Naive thymus-derived CD8-positive, alpha-beta T cell (primary cell): ENCODE data around the gene MMRN2. TPM values are rescaled to one million over a fixed set of nuclear protein-coding genes. Genes with fewer than 3 reads are reported as not detected.

Source experiments
- ATAC-seq, 2 donors: fragments of 150-1000 bp; cut with Tn5 transposase in 1 of 2; sonication (Bioruptor Pico), chemical (Tn5 transposase) in 1 of 2; 1 replicate in 1 of 2; 2 replicates in 1 of 2; pipeline ENCODE4 v1.10.0; 2021; ENCODE audit warnings: mild to moderate bottlenecking in 2 of 2, moderate library complexity in 2 of 2
- POLR2A ChIA-PET: fragments of 350-600 bp; sonication (Branson Sonifier 250); formaldehyde crosslinking; loops from one replicate; lab custom pipeline; 2021; ENCODE audit warnings: antibody characterized with exemption; lab: Charles Lee
- DNase-seq, 10 donors: peaks; one replicate each; pipeline versions ENCODE4 v3.0.0 to v3.0.0-alpha.2; 2020 to 2022
- H3K27ac Mint-ChIP-seq, 10 donors: one replicate each; pipeline ENCODE4 v1.8.0; 2020 to 2022; ENCODE audit warnings: mild to moderate bottlenecking in 10 of 10, mixed read lengths in 10 of 10, moderate library complexity in 4 of 10, inconsistent platforms in 1 of 10
- H3K27me3 Mint-ChIP-seq, 5 donors: one replicate each; pipeline ENCODE4 v1.8.0; 2021 to 2022; ENCODE audit warnings: mixed read lengths in 5 of 5
- H3K36me3 Mint-ChIP-seq, 3 donors: one replicate each; pipeline ENCODE4 v1.8.0; 2020 to 2022; ENCODE audit warnings: mixed read lengths in 3 of 3, mild to moderate bottlenecking in 2 of 3, inconsistent platforms in 1 of 3
- H3K4me1 Mint-ChIP-seq, 4 donors: one replicate each; pipeline ENCODE4 v1.8.0; 2021 to 2022; ENCODE audit warnings: mixed read lengths in 4 of 4
- H3K4me3 Mint-ChIP-seq, 10 donors: one replicate each; pipeline ENCODE4 v1.8.0; 2020 to 2022; ENCODE audit warnings: mild to moderate bottlenecking in 10 of 10, mixed read lengths in 10 of 10, moderate library complexity in 6 of 10, inconsistent platforms in 1 of 10
- H3K9me3 Mint-ChIP-seq, 9 donors: one replicate each; pipeline ENCODE4 v1.8.0; 2020 to 2022; ENCODE audit warnings: mixed read lengths in 9 of 9, mild to moderate bottlenecking in 3 of 9, inconsistent platforms in 1 of 9, moderate library complexity in 1 of 9
- polyA plus RNA-seq, 3 donors: library from polyadenylated mRNA; unstranded; fragments of 300-500 nt; fragmentation: Illumina TruSeq; gene quantifications; one replicate each; pipeline ENCODE4 v1.2.3, GENCODE V29; 2021
- total RNA-seq, 8 experiments: library from RNA in 2 of 8; stranded (reverse) in 2 of 8; gene quantifications; one replicate each; pipeline ENCODE4 v1.2.3 and lab custom pipeline; 2021 to 2026

The MMRN2 gene
- total and polyA plus RNA-seq, 5 experiments from 2014 or later = 0.11 to 1.2 (median 0.74) TPM; not detected in 2

DNA sequence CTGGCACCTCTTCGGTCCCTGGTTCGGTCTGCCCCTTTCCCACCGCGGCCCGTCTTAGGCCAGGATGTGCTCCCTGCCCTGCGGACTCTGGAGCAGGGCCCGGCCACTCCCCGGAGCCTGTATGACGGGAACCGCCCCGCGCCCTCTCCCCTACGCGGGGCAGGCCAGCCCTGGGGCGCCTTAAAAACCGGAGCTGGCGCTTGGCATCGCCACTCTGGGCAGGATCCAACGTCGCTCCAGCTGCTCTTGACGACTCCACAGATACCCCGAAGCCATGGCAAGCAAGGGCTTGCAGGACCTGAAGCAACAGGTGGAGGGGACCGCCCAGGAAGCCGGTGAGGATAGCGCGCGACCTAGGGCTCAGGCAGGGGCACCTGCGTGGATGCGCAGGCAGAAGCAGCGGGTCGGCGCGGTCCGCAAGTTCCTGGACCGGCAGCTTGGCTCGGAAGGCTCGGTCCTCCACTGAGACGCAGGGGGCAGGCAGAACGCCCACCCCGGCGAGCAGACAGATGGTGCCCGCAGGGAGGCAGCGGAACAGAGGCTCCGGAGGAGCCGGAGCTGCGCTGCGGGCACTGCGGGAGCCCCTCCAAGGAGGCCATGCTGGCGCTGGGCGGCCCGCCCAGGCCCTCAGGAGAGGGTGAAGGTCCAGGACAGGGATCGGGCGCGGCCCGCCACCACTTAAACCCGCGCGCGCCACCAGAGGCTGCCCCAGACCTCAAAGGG is 11.0 kb upstream of the MMRN2 start, which contains the start of gene ADIRF:
Gene ADIRF (plus strand): TSS at position 212 of the 723 bp plus-strand sequence. CDS start 63 bp downstream, at position 275.
- Mint-ChIP-seq H3K9me3 (no peaks in the 10 kb centered on the region), H3K4me1 (peaks cover 19 to 68% (median 50%) of the 10 kb centered on the region in 4 donors), H3K27me3 (peaks cover 0 to 2% (median 0%) of the 10 kb centered on the region in 5 donors), H3K27ac (peak within 1 kb of the TSS in 6 of 10 donors; percentile 7 to 97 (median 75)), H3K4me3 (peak within 1 kb of the TSS; percentile 47 to 80 (median 69)), H3K36me3 (no peaks in the 10 kb centered on the region)
- DNase-seq (peak in 3 of 10 donors; percentile 24 to 65 (median 36)), ATAC-seq (peak in 1 of 2 donors; percentile 5)
- POLR2A ChIA-PET = interaction anchor here (0.8 to 2.7 kb wide), 6 partner anchors 9 to 30 kb away, joined by 3 to 14 read pairs (median 4); no protein-coding TSS in a partner anchor

DNA sequence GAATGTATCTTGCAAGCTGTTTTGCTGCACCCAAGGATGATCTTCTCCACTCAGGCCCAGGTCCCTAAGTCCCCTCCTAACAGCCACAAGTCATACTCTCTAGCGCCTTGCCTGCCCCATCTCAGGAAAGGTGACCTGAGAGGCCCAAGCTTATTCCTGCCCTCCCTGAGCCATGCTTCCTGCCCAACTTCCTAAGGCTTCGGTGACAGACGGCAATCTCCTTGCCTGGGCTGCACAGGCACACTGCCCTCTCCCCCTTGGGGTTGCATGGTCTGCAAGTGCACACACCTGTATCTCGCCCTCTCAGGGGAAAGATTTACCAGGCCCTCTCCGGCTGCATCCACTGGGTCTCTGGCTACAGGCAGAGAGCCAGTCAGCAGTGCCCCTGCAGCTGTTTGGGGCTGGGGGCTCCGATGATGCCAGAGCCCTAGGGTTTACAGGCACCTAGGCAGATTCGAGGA is 10.1 kb upstream of the MMRN2 start:
- POLR2A ChIA-PET = interaction anchor here (0.8 to 2.7 kb wide), 4 partner anchors 16 to 29 kb away, joined by 3 to 14 read pairs (median 4); no protein-coding TSS in a partner anchor
- peak in 1 of 10 donors; percentile 50 for DNase-seq
- no peaks in the 10 kb centered on the region for H3K9me3 Mint-ChIP-seq
- peak overlapping the region in 6 of 10 donors; percentile 14 to 80 (median 42) for H3K4me3 Mint-ChIP-seq
- peaks cover 0 to 2% (median 0%) of the 10 kb centered on the region in 5 donors for H3K27me3 Mint-ChIP-seq
- H3K36me3 Mint-ChIP-seq = no peaks in the 10 kb centered on the region
- peak overlapping the region in 3 of 10 donors; percentile 7 to 76 (median 70) for H3K27ac Mint-ChIP-seq
- peaks cover 16 to 59% (median 47%) of the 10 kb centered on the region in 4 donors for H3K4me1 Mint-ChIP-seq
- ATAC-seq = no peak

DNA sequence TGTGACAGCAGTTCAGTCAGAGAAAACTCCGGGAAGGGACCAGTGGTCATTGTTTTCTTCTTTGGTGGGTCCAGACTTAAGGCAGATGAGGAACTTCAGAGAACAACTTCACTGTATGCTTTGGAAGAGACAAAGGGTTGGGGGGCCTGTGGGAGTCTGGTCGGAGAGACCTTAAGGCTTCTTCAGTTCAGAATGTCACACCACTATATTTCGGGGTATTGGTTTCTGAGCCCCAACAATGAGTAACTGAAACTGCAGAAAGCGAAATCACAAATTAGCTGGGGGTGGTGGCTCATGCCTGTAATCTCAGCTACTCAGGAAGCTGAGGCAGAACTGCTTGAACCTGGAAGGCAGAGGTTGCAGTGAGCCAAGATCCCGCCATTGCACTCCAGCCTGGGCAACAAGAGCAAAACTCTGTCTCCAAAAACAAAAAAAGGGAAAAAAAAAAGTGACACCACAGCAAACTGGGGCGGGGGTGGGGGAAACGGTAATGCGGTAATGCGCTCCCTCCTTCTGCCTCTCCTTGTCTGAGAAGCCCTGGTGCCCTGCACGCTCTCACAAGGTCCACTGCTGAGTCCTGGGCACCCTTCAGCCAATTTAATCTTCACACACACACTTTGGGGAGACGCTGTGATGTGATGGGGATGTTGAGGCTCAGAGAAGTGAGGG is 8.7 kb upstream of the MMRN2 start:
- H3K9me3 Mint-ChIP-seq = no peaks in the 10 kb centered on the region
- peaks cover 12 to 49% (median 39%) of the 10 kb centered on the region in 4 donors for H3K4me1 Mint-ChIP-seq
- H3K27me3 Mint-ChIP-seq = peaks cover 0 to 2% (median 0%) of the 10 kb centered on the region in 5 donors
- peak; percentile 4 for ATAC-seq
- no peaks in the 10 kb centered on the region for H3K36me3 Mint-ChIP-seq
- H3K4me3 Mint-ChIP-seq = peak overlapping the region; percentile 69 to 89 (median 83)
- POLR2A ChIA-PET = interaction anchor here (0.6 to 1.6 kb wide), 11 partner anchors 8 to 1228 kb away, joined by 3 to 11 read pairs (median 6); partner anchors contain the start of genes GLUD1 and SHLD2
- no peak for DNase-seq
- H3K27ac Mint-ChIP-seq = peak overlapping the region; percentile 9 to 96 (median 86)

DNA sequence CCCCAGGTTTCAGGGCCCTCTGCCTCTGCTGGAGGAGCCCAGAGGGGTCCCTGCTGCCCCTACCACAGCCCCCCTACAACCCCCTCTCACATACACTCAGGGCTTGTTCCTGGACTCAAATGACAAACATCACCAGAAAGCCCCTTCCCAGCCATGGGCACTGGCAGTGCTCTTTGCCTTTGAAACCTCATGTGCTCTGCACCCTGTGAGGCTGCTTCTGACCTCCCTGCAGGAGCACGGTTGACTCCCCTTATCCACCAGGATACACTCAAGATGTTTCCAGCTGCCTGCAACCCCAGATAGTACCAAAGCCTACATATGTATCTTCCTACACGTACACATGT is 7.4 kb upstream of the MMRN2 start:
- H3K27me3 Mint-ChIP-seq = peaks cover 0 to 2% (median 0%) of the 10 kb centered on the region in 5 donors
- no peak for ATAC-seq
- POLR2A ChIA-PET = no interaction called here
- peak overlapping the region in 1 of 10 donors; percentile 48 for H3K27ac Mint-ChIP-seq
- no peaks in the 10 kb centered on the region for H3K9me3 Mint-ChIP-seq
- no peak overlapping the region for H3K4me3 Mint-ChIP-seq
- no peak for DNase-seq
- H3K36me3 Mint-ChIP-seq = no peaks in the 10 kb centered on the region
- peaks cover 10 to 41% (median 33%) of the 10 kb centered on the region in 4 donors for H3K4me1 Mint-ChIP-seq

DNA sequence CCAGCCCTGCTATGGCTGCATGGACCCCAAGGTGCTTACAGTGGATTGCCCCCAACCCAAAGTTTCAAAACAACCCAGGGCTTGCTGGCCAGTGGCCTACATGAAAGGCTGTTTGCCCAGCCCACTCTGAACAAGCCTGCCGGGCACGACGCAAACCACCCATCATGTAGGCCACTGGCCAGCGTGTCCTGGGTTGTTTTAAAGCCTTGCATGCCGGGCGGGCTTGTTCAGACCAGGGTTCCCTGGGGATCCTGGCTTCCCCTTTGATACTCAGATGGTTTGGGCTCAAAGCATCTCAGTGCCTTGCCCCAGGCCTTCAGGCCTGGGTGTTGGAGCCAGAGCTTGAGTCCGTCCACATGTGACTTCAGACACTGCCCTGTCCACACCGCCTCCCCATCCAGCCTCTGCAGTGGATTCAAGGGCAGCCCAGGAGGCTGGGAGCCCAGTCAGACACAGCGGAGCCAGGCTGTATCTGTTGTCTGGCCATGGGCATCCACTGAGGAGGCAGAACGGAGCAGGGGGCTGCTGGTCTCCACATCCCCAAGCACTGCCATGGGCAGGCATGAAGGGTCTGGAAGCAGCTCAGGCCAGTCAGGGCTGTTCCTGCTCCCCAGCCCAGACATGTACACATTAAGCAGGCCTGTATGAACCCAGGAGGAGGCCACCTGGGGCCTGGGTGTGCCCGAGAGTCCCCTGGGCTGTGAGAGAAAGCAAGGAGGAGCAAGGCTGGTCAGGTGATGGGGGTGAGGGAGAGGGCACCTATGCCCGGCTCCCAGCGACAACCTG is 6.8 kb upstream of the MMRN2 start:
- Mint-ChIP-seq H3K36me3 (no peaks in the 10 kb centered on the region), H3K4me3 (no peak overlapping the region), H3K27ac (no peak overlapping the region), H3K27me3 (peaks cover 0 to 2% (median 0%) of the 10 kb centered on the region in 5 donors), H3K4me1 (peaks cover 10 to 38% (median 29%) of the 10 kb centered on the region in 4 donors), H3K9me3 (no peaks in the 10 kb centered on the region)
- ATAC-seq (no peak), DNase-seq (peak in 1 of 10 donors; percentile 55)
- POLR2A ChIA-PET = no interaction called here

DNA sequence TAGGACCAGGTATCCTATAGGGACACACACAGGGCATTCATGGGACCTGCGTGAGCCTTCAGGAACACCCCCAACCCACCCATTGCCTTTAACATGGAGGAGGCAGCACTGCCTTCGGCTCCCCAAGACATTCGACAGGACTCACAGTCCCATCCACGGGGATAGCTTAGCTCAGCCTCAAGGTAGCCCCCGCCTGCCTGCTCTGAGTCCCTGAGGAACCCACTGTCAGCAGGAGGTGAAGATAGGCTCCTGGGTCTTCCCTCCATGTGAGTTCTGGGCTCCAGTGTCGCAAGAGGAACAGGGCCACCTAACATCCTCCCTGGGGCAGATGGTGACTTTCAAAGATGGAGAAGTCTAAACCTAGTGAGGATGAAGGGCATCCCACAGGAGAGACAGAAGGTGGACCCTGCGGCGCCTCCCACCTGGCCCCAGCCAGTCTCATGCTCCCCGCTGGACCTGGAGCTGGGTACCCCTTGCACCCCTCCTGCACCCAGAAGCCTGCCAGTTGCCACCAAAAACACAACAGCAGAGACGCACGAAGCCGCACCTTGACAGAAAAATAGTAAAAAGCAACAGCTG is 6.0 kb upstream of the MMRN2 start:
- POLR2A ChIA-PET = no interaction called here
- Mint-ChIP-seq H3K4me3 (no peak overlapping the region), H3K9me3 (no peaks in the 10 kb centered on the region), H3K27ac (no peak overlapping the region), H3K36me3 (no peaks in the 10 kb centered on the region), H3K27me3 (no peaks in the 10 kb centered on the region), H3K4me1 (peaks cover 8 to 32% (median 23%) of the 10 kb centered on the region in 4 donors)
- ATAC-seq (no peak), DNase-seq (no peak)

DNA sequence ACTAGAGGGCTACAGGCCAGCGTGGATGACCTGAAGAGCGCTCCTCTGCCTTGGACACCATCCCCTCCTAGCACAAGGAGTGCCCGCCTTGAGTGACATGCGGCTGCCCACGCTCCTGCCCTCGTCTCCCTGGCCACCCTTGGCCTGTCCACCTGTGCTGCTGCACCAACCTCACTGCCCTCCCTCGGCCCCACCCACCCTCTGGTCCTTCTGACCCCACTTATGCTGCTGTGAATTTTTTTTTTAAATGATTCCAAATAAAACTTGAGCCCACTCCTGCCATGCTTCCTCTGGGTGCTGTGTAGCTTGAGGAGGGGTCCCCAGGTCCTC is 5.5 kb upstream of the MMRN2 start:
- POLR2A ChIA-PET = interaction anchor here (1.1 kb wide), 1 partner anchor 8 kb away, joined by 4 read pairs; no protein-coding TSS in a partner anchor
- no peaks in the 10 kb centered on the region for H3K9me3 Mint-ChIP-seq
- DNase-seq = no peak
- peak overlapping the region in 1 of 10 donors; percentile 43 for H3K4me3 Mint-ChIP-seq
- peaks cover 8 to 28% (median 21%) of the 10 kb centered on the region in 4 donors for H3K4me1 Mint-ChIP-seq
- H3K27me3 Mint-ChIP-seq = no peaks in the 10 kb centered on the region
- H3K36me3 Mint-ChIP-seq = no peaks in the 10 kb centered on the region
- H3K27ac Mint-ChIP-seq = no peak overlapping the region
- ATAC-seq = no peak

DNA sequence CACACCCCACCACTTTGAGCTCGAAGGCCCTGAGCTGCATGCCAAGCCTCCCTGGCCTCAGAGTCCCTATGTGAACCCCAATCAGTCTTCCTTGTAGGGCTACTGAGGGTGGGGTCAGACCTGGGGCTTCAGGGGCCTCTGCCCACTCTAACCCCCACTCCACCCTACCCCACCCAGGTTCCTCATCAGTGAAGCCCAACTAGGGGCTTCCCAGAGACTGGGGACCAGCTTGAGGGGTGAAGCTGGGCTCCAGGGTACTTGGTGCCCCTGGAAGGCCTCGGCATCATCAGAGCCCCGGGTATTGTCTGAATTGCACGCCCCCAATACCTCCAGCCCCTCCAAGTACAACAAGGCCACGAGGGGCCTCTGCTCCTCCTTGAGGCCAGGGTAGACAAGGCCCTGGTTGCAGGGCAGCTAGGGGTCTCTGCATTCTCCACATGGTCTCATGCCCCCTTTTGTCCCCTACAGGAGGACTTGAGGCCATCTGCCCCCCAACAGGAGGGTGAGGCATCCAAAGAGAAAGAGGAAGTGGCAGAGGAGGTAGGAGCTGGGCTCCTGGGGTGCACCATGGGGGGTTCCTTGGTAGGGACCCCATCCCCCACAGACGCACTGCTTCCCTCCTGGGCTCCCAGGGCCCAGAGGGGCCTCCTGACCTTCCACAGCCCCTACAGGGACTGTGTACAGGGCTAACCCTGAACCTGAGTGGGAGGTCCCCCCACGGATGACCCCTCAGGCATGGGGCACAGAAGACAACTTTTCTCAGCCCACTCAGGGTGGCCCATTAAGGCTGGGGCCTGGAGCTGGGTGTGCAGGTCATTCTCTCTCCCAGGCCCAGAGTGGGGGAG is 4.9 kb upstream of the MMRN2 start:
- ATAC-seq (no peak), DNase-seq (peak in 1 of 10 donors; percentile 47)
- POLR2A ChIA-PET = interaction anchor here (1.1 kb wide), 1 partner anchor 9 kb away, joined by 4 read pairs; no protein-coding TSS in a partner anchor
- Mint-ChIP-seq H3K4me1 (peaks cover 6 to 22% (median 18%) of the 10 kb centered on the region in 4 donors), H3K27ac (no peak overlapping the region), H3K4me3 (no peak overlapping the region), H3K9me3 (no peaks in the 10 kb centered on the region), H3K27me3 (no peaks in the 10 kb centered on the region), H3K36me3 (no peaks in the 10 kb centered on the region)

DNA sequence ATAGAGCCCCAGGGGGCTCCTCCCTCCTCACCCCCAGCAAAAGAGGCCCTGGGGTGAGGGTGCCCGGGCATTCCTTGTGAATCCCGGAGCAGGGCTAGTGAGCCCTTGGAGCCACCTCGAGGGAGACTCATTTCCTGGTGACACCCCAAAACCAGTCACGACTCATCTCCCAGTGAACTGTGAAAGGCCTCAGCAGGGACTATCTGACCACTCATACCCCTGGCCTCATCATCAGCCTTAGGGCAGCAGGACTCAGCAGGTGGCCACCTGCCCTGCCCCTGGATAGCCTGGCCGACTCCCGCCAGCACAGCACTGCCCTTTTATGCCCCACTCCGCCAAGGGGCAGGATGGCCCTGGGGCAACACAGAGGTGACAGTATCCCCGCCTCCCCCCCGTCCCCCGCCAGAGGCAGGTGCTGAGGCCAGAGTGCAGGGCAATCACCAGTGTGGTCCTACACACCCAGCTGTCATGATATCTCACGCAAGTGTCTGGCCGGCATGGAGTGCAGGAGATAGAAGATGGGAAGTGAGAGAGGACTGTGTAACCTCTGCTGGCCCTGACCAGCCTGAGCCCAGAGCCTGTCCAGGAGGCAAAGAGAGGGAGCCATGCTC is 4.2 kb upstream of the MMRN2 start:
- H3K27ac Mint-ChIP-seq = peak overlapping the region in 2 of 10 donors; percentile 9 to 63
- no peaks in the 10 kb centered on the region for H3K36me3 Mint-ChIP-seq
- DNase-seq = peak in 1 of 10 donors; percentile 57
- no peaks in the 10 kb centered on the region for H3K27me3 Mint-ChIP-seq
- H3K4me1 Mint-ChIP-seq = peaks cover 5 to 16% (median 13%) of the 10 kb centered on the region in 4 donors
- POLR2A ChIA-PET = no interaction called here
- no peak overlapping the region for H3K4me3 Mint-ChIP-seq
- ATAC-seq = no peak
- no peaks in the 10 kb centered on the region for H3K9me3 Mint-ChIP-seq

DNA sequence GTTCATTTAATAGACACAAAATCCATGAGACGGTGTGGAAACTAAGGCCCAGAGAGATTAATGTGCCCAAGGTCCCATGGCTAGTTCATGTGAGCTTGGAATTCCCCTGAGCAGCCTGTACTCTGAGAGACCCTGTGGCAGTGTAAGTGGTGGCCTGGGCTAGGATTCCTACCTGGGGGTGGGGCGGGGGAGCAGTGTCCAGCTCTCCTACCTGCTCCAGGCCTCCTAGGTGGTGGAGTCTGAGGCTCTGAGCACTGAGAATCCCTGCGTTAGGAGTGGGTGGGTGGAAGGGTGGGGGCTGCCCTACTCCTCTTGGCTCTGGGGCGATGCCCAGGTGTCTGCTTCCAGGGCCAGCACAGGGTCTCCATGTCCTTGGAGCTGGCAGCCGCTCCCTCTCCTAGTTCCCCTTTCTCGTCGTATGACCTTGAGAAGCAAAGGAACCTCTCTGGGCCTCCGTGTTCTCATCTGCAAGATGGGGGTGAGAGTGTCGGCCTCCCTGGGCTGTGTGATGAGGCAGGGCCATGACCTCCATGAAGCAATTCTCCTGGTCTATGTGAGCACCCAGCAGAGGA is 3.5 kb upstream of the MMRN2 start:
- POLR2A ChIA-PET = no interaction called here
- no peaks in the 10 kb centered on the region for H3K27me3 Mint-ChIP-seq
- no peaks in the 10 kb centered on the region for H3K36me3 Mint-ChIP-seq
- H3K27ac Mint-ChIP-seq = no peak overlapping the region
- H3K9me3 Mint-ChIP-seq = no peaks in the 10 kb centered on the region
- H3K4me1 Mint-ChIP-seq = peaks cover 2 to 12% (median 7%) of the 10 kb centered on the region in 4 donors
- peak in 1 of 10 donors; percentile 23 for DNase-seq
- no peak overlapping the region for H3K4me3 Mint-ChIP-seq
- no peak for ATAC-seq
